A549 treated with AZD9567 at 1 μM for 4 hours (cell line): Measurements from ENCODE around the gene IL11. TPM values are rescaled to one million over a fixed set of nuclear protein-coding genes. Genes with fewer than 3 reads are reported as not detected.

ENCODE experiments used
- total RNA-seq: library from RNA; stranded (reverse); fragments of 200-300 nt; extraction: Qiagen RNA extraction; gene quantifications from 5 replicates; pipeline ENCODE4 v1.2.3, GENCODE V29; 2022; ENCODE audit not compliant: insufficient read depth

IL11 gene
- 16.8 to 21.9 TPM (median 17.3 TPM) in 5 replicates for total RNA-seq

DNA sequence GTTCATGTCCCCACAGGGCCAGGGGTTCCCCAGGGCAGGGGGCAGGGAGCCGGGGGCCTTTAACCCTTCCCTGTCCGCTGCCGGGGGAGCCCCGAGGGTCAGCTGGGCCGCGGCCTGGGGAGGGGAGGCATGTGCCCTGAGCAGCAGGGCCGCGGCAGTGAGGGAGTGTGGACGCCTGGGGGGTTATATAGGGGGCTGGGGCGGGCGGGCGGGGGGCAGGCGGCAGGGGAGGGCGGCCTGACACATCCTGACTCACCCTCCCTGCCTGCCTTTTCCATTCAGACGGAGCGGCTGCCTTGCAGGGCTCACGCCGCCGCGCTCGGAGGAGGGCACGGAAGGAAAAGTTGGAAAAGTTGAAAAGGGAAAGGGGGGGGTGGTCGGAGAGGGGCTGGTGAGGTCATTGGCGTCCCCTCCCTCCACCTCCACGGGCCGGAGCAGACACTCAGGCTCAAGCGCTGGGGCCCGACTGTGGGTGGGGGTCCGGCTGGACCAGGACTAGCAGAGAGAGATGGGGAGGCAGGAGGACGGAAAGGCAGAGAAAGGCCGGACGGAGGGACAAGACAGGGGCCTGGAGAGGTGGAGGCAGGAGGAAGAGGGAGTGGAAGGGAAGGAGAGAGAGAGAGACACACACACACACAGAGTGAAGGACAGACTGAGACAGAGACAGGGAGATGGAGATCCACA, at the start of gene IL11:
Gene IL11, minus strand, starts transcription at position 159 of the 684 bp plus-strand sequence. Its CDS starts 153 bp downstream, at position 6.

DNA sequence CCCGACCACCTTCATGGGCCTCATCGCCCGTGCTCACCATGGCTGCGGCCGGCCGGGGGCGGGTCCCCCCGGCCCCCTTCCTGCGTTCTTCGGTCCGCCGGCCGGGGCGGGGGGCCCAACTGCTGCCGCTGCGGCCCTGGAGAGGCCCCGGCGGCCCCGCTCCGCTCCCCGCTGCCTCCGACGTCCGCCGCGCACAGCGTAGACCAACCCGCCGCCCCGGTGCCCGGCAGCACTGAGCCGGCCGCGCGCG, 37.2 kb upstream of the IL11 start, which contains the start of gene UBE2S:
Gene UBE2S, minus strand, starts transcription at position 239 of the 250 bp plus-strand sequence. Its CDS starts 199 bp downstream, at position 40.

DNA sequence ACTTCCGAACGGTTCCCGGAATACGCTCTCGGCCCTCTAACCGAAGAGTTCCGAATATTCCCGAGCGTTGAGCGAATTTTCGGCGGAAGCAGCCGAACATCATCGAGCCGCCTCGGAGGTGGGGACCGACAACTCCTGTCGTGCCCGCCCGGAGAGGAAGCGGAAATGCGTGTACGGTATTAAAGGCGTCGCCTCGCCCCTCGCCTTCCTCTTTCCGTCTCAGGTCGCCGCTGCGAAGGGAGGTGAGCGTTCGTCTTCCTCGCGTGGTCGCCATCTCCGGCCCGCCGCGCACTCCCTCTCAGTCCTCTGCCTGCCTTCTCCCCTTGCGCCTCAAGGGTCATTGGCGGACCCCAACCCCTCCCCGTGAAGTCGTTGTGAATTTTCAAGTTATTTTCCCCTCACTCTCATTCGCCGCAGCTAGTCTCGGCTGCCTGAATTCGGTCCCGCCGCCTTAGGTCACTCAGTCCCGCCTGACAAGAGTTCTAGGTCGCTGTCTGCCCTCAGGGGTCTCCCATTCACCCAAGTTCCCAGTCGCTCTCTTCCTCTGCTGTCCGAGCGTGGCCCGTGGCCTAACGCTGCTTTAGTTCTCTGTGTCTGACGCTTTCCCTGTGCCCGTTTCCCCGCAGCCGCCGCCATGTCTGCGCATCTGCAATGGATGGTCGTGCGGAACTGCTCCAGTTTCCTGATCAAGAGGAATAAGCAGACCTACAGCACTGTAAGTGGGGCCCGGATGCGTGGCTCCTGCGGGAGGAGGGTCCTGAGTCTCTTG, 15.6 kb upstream of the IL11 start, which contains the start of gene RPL28:
Gene RPL28, plus strand, starts transcription at position 209 of the 769 bp plus-strand sequence. Its CDS starts 426 bp downstream, at position 635.

GRCh38 chr19:55384131-55384919, 14.1 kb upstream of the IL11 start, which contains the start of gene TMEM238:
TMEM238 (minus strand) TSS chr19:55384292; CDS start chr19:55384259, 33 bp downstream.

DNA sequence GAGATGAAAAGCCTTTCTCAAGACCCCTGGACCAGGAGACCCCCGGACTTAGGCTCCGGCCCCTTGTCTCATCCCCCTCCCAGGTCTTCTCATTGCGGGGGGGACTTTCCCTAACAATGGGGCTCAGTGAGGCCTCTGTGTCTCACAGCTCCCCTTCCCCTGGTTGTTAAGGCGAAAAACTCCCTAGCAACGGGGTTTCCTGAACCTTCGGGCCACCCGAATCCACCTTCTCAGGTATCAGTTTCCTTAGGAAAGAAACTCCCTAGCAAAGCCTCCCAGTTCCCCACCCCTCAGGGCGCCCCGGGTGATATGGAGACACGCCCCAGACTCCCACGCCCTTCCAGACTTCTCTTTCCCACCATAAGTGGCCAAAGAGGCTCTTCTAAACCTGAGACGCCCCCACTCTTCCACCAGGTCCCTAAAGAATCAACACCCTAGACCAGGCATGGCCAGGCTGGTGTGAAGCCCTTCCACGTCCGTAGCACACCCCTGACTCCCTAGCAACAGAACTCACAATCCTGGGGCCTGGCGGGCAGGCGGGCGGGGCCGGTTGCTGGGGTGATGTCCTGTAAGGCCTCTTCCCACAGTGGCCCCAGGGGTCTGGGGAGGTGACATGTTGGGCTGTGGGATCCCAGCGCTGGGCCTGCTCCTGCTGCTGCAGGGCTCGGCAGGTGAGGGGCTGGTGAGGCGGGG, 6.1 kb upstream of the IL11 start, which contains the start of gene TMEM190:
Gene TMEM190, plus strand, starts transcription at position 586 of the 693 bp plus-strand sequence. Its CDS starts 28 bp downstream, at position 614.

GRCh38 chr19:55362990-55363716, 7.1 kb downstream of the IL11 start, which contains the start of gene GARIN5B:
GARIN5B (minus strand) TSS chr19:55363260; CDS start chr19:55363066, 194 bp downstream.

DNA sequence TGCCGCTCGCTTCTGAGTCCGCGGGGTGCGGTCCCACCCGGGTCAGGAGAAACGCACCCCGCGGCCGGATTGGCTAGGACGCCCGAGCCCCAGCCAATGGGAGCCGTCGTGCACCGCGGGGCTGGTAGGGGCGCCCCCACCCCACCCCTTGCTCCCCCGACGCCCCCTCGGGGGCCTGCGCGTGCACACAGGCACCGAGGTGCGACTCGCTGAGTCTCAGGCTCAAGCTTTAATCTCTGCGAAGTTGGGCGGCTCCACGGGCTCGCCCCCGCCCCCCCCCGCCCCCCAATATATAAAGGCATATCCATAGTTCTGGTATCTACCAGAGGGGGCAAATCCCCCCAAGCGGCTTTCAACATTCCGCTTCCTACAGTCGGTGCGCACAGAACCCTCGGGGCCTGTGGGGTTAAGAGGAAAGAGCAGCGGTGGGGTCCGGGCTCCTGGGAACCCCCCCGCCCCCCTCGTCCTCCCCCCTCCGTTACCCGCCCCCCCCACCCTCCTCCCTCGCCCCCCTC, 15.5 kb downstream of the IL11 start, which contains the start of gene COX6B2:
Gene COX6B2, minus strand, starts transcription at position 22 of the 515 bp plus-strand sequence. CDS start 198 bp downstream, outside the sequence.

GRCh38 chr19:55339105-55339888, 31.0 kb downstream of the IL11 start, which contains the start of gene KMT5C:
KMT5C (plus strand) TSS chr19:55339876; CDS start chr19:55341937, 2,061 bp downstream.

GRCh38 chr19:55325172-55325571, 45.1 kb downstream of the IL11 start, which contains the start of gene TMEM150B:
TMEM150B (minus strand) TSS chr19:55325341; CDS start chr19:55321036, 4,305 bp downstream.

Other genes starting within 250 kb of the IL11 start
- 88.1 to 142 TPM (median 130 TPM) in 5 replicates for gene TNNT1, start 221.3 kb downstream of the IL11 start, total RNA-seq
- 6.9 to 9.8 TPM (median 7.9 TPM) in 5 replicates for gene TNNI3, start 212.7 kb downstream of the IL11 start, total RNA-seq
- 5.8 to 9.4 TPM (median 6.7 TPM) in 5 replicates for gene DNAAF3, start 203.8 kb downstream of the IL11 start, total RNA-seq
- 1.8 to 9.1 TPM (median 4.2 TPM) in 5 replicates for gene SYT5, start 190.2 kb downstream of the IL11 start, total RNA-seq
- gene PTPRH, start 161.0 kb downstream of the IL11 start, total RNA-seq = 2.1 to 3.8 TPM (median 3.1 TPM) in 5 replicates
- gene TMEM86B, start 141.7 kb downstream of the IL11 start, total RNA-seq = 5.1 to 6.4 TPM (median 5.7 TPM) in 5 replicates
- 74.7 to 116 TPM (median 115 TPM) in 5 replicates for gene PPP6R1, start 111.4 kb downstream of the IL11 start, total RNA-seq
- gene HSPBP1, start 90.4 kb downstream of the IL11 start, total RNA-seq = 129 to 149 TPM (median 137 TPM) in 5 replicates
- gene BRSK1, start 86.5 kb downstream of the IL11 start, total RNA-seq = 2.5 to 3.3 TPM (median 3.1 TPM) in 5 replicates
- not detected in 5 replicates for gene TMEM150B, start 45.1 kb downstream of the IL11 start, total RNA-seq
- gene KMT5C, start 30.6 kb downstream of the IL11 start, total RNA-seq = 3.1 to 8.1 TPM (median 7.0 TPM) in 5 replicates
- gene COX6B2, start 15.7 kb downstream of the IL11 start, total RNA-seq = 0.95 to 1.2 TPM (median 1.0 TPM) in 4 of 5 replicates, not detected in the other
- gene GARIN5B, start 7.2 kb downstream of the IL11 start, total RNA-seq = 0.10 to 0.22 TPM (median 0.16 TPM) in 4 of 5 replicates, not detected in the other
- 1.6 to 2.0 TPM (median 1.8 TPM) in 4 of 5 replicates, not detected in the other for gene TMEM190, start 6.4 kb upstream of the IL11 start, total RNA-seq
- 6.5 to 9.2 TPM (median 8.0 TPM) in 4 of 5 replicates, not detected in the other for gene TMEM238, start 13.8 kb upstream of the IL11 start, total RNA-seq
- 2,640 to 3,810 TPM (median 2,807 TPM) in 5 replicates for gene RPL28, start 15.5 kb upstream of the IL11 start, total RNA-seq
- gene UBE2S, start 37.3 kb upstream of the IL11 start, total RNA-seq = 283 to 453 TPM (median 448 TPM) in 5 replicates
- 0.02 TPM in 2 of 5 replicates, not detected in the others for gene SHISA7, start 72.8 kb upstream of the IL11 start, total RNA-seq
- 49.3 to 64.4 TPM (median 61.3 TPM) in 5 replicates for gene ISOC2, start 91.2 kb upstream of the IL11 start, total RNA-seq
- not detected in 5 replicates for gene C19orf85, start 94.3 kb upstream of the IL11 start, total RNA-seq
- gene ZNF628, start 106.2 kb upstream of the IL11 start, total RNA-seq = 4.3 to 7.1 TPM (median 6.2 TPM) in 5 replicates
- 31.1 to 56.8 TPM (median 53.6 TPM) in 5 replicates for gene NAT14, start 114.7 kb upstream of the IL11 start, total RNA-seq
- gene SSC5D, start 118.0 kb upstream of the IL11 start, total RNA-seq = 0.41 to 1.0 TPM (median 0.82 TPM) in 5 replicates
- gene SBK2, start 166.7 kb upstream of the IL11 start, total RNA-seq = 1.8 to 2.1 TPM (median 2.0 TPM) in 4 of 5 replicates, not detected in the other
- 0.79 to 1.2 TPM (median 0.93 TPM) in 4 of 5 replicates, not detected in the other for gene SBK3, start 175.1 kb upstream of the IL11 start, total RNA-seq
- gene ZNF579, start 210.4 kb upstream of the IL11 start, total RNA-seq = 7.2 to 29.0 TPM (median 26.0 TPM) in 5 replicates
- 18.8 to 22.1 TPM (median 21.4 TPM) in 5 replicates for gene FIZ1, start 229.1 kb upstream of the IL11 start, total RNA-seq
- gene ZNF524, start 229.8 kb upstream of the IL11 start, total RNA-seq = 11.7 to 18.6 TPM (median 17.2 TPM) in 5 replicates
- gene ZNF865, start 235.2 kb upstream of the IL11 start, total RNA-seq = 5.6 to 11.6 TPM (median 11.2 TPM) in 5 replicates